Nephron (organoid): ENCODE data around the gene CLDN15.
"Not testable (repeated sequence)": the region's sequence is repeated elsewhere in the genome, so short reads cannot be mapped to it uniquely, and the experiment has no call there.

Experiments used
- H3K27ac Mint-ChIP-seq, 3 experiments: 2 replicates each; pipeline ENCODE4 v1.8.0; 2020; ENCODE audit warnings: mixed read lengths in 3 of 3, mild to moderate bottlenecking in 2 of 3, moderate library complexity in 1 of 3
- H3K27me3 Mint-ChIP-seq: 2 replicates; pipeline ENCODE4 v1.8.0; 2021; ENCODE audit warnings: low read depth, mild to moderate bottlenecking, moderate library complexity, mixed read lengths
- H3K36me3 Mint-ChIP-seq: 2 replicates; pipeline ENCODE4 v1.8.0; 2020; ENCODE audit warnings: low read depth, mixed read lengths
- H3K4me1 Mint-ChIP-seq: 2 replicates; pipeline ENCODE4 v1.8.0; 2020; ENCODE audit warnings: mixed read lengths
- H3K4me3 Mint-ChIP-seq, 3 experiments: 2 replicates each; pipeline ENCODE4 v1.8.0; 2020; ENCODE audit warnings: mild to moderate bottlenecking in 3 of 3, mixed read lengths in 3 of 3, moderate library complexity in 2 of 3
- H3K9me3 Mint-ChIP-seq: 2 replicates; pipeline ENCODE4 v1.8.0; 2020; ENCODE audit warnings: mixed read lengths
- CTCF ChIP-seq, 3 experiments: fragments of 200-600 bp; sonication (generic); IDR thresholded peaks; one replicate each; pipeline ENCODE4 v1.5.0; 2021; ENCODE audit warnings: antibody characterized with exemption in 3 of 3; ENCODE audit not compliant: unreplicated experiment in 3 of 3

Gene CLDN15

DNA sequence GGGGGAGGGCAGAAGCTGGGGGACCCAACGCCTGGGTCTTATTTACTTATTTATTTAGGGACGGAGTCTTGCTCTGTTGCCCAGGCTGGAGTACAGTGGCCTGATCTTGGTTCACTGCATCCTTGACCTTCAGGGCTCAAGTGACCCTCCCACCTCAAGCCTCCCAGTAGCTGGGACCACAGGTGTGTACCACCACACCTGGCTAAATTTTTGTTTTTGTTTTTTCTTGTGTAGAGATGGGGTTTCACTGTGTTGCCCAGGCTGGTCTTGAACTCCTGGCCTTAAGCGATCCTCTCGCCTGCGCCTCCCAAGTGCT lies 35.0 kb downstream of the CLDN15 start:
- H3K4me1 Mint-ChIP-seq, result no peaks in the 10 kb centered on the region
- no peak overlapping the region for H3K4me3 Mint-ChIP-seq
- H3K27ac Mint-ChIP-seq, result no peak overlapping the region
- peaks cover 57% of the 10 kb centered on the region for H3K27me3 Mint-ChIP-seq
- TF ChIP-seq CTCF (IDR thresholded peaks at IDR 0.05; ENCODE audit: unreplicated experiment in 3 of 3), result no peak
- no peaks in the 10 kb centered on the region for H3K36me3 Mint-ChIP-seq
- H3K9me3 Mint-ChIP-seq, result no peaks in the 10 kb centered on the region

GRCh38 chr7:101201695-101202602 lies 35.7 kb downstream of the CLDN15 start:
- Mint-ChIP-seq H3K27ac (no peak overlapping the region), H3K36me3 (no peaks in the 10 kb centered on the region), H3K4me3 (no peak overlapping the region), H3K27me3 (peaks cover 57% of the 10 kb centered on the region), H3K4me1 (no peaks in the 10 kb centered on the region), H3K9me3 (no peaks in the 10 kb centered on the region)
- no peak for TF ChIP-seq CTCF (IDR thresholded peaks at IDR 0.05; ENCODE audit: unreplicated experiment in 3 of 3)

- no peak within 1 kb of the TSS for H3K27ac Mint-ChIP-seq
- no peak for TF ChIP-seq CTCF (IDR thresholded peaks at IDR 0.05; ENCODE audit: unreplicated experiment in 3 of 3)
- H3K4me3 Mint-ChIP-seq, result peak within 1 kb of the TSS in 2 of 3 experiments; percentile 23 to 50
- H3K9me3 Mint-ChIP-seq, result no peaks in the 10 kb centered on the region
- H3K27me3 Mint-ChIP-seq, result peaks cover 57% of the 10 kb centered on the region
- no peaks in the 10 kb centered on the region for H3K4me1 Mint-ChIP-seq
- no peaks in the 10 kb centered on the region for H3K36me3 Mint-ChIP-seq
Observed at GRCh38 chr7:101200862-101201599, 36.6 kb downstream of the CLDN15 start, which contains the start of gene MOGAT3. Gene MOGAT3, minus strand, starts transcription at chr7:101201036. Its CDS starts 182 bp downstream, at chr7:101200854.

GRCh38 chr7:101200504-101200861 lies 37.1 kb downstream of the CLDN15 start:
- Mint-ChIP-seq H3K9me3 (no peaks in the 10 kb centered on the region), H3K36me3 (no peaks in the 10 kb centered on the region), H3K27ac (no peak overlapping the region), H3K27me3 (peaks cover 52% of the 10 kb centered on the region), H3K4me3 (peak overlapping the region in 1 of 3 experiments; percentile 50), H3K4me1 (no peaks in the 10 kb centered on the region)
- TF ChIP-seq CTCF (IDR thresholded peaks at IDR 0.05; ENCODE audit: unreplicated experiment in 3 of 3), result no peak

GRCh38 chr7:101199522-101199921 lies 38.1 kb downstream of the CLDN15 start:
- H3K27ac Mint-ChIP-seq, H3K4me1 Mint-ChIP-seq, H3K4me3 Mint-ChIP-seq, H3K9me3 Mint-ChIP-seq, H3K36me3 Mint-ChIP-seq: not testable (repeated sequence)
- peaks cover 50% of the 10 kb centered on the region for H3K27me3 Mint-ChIP-seq

DNA sequence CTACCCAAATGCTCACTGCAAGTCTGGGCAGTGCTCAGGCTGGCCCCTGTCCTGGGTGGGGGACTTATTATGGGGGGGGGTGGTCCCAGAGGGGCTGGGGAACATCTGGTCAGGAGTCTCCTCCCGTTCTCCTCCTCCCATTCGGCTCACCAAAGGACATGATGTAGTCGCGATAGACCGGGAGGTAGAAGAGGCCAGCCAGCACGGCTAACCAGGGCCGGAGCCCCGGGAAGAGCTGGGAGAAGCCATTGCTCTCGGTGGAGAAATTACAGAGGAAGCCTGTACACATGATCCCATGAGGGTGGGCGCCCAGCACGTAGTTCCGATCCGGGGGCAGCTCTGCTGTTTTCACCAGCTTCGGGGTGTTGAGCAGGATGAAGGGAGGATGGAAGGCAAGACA lies 39.1 kb downstream of the CLDN15 start:
- Mint-ChIP-seq H3K27ac (no peak overlapping the region), H3K4me3 (no peak overlapping the region), H3K36me3 (no peaks in the 10 kb centered on the region), H3K9me3 (no peaks in the 10 kb centered on the region), H3K27me3 (peaks cover 40% of the 10 kb centered on the region), H3K4me1 (no peaks in the 10 kb centered on the region)
- TF ChIP-seq CTCF (IDR thresholded peaks at IDR 0.05; ENCODE audit: unreplicated experiment in 3 of 3), result no peak
